H1 (cell line): ENCODE data around the gene RXFP1. TPM values are rescaled to one million over a fixed set of nuclear protein-coding genes. Genes with fewer than 3 reads are reported as not detected.
A peak's percentile ranks its signal among the peaks of the same experiment; 100 is the strongest.

Experiments
- CTCF ChIA-PET: fragments of 300-600 bp; sonication (Branson Sonifier 250); formaldehyde crosslinking; loops from one replicate; lab custom pipeline; 2021; ENCODE audit not compliant: partially characterized antibody; lab: Charles Lee
- POLR2A ChIA-PET: fragments of 300-600 bp; sonication (Branson Sonifier 250); formaldehyde crosslinking; loops from one replicate; lab custom pipeline; 2021; ENCODE audit warnings: inconsistent platforms; ENCODE audit not compliant: partially characterized antibody; lab: Charles Lee
- DNase-seq, 2 experiments: peaks; one replicate each; pipeline versions ENCODE4 v3.0.0 to v3.0.0-alpha.2; 2010 to 2022; ENCODE audit warnings: low spot score in 2 of 2, low read depth in 1 of 2, mixed read lengths in 1 of 2
- FAIRE-seq: peaks from 2 replicates; lab custom pipeline; 2011; peaks lifted over from hg19 to GRCh38; lab: Jason Lieb, UNC
- H2AFZ ChIP-seq: 2 replicates; pipeline ENCODE4 v1.8.1; 2012; ENCODE audit warnings: low read length, inconsistent platforms
- H2AK5ac ChIP-seq: 2 replicates; pipeline ENCODE4 v1.6.1; 2013; ENCODE audit warnings: low read depth, low read length
- H2BK120ac ChIP-seq: replicated peaks from 2 replicates; pipeline ENCODE3; 2013; ENCODE audit warnings: low read depth, low read length, inconsistent platforms
- H2BK12ac ChIP-seq: 2 replicates; pipeline ENCODE4 v1.6.1; 2013; ENCODE audit warnings: low read depth, low read length
- H2BK15ac ChIP-seq: 2 replicates; pipeline ENCODE4 v1.6.1; 2013; ENCODE audit warnings: low read length
- H2BK20ac ChIP-seq: 2 replicates; pipeline ENCODE4 v1.6.1; 2013; ENCODE audit warnings: low read length
- H2BK5ac ChIP-seq: 2 replicates; pipeline ENCODE4 v1.6.1; 2013; ENCODE audit warnings: low read depth, low read length
- H3K14ac ChIP-seq: 2 replicates; pipeline ENCODE4 v1.6.1; 2013; ENCODE audit warnings: inconsistent platforms; ENCODE audit not compliant: insufficient read length
- H3K18ac ChIP-seq: 2 replicates; pipeline ENCODE4 v1.6.1; 2013; ENCODE audit warnings: low read length; ENCODE audit errors: extremely low read depth
- H3K23ac ChIP-seq: 2 replicates; pipeline ENCODE4 v1.6.1; 2013; ENCODE audit warnings: inconsistent platforms; ENCODE audit not compliant: insufficient read length
- H3K23me2 ChIP-seq: 2 replicates; pipeline ENCODE4 v1.6.1; 2013; ENCODE audit warnings: low read depth, low read length
- H3K27ac ChIP-seq: 2 replicates; pipeline ENCODE4 v1.6.1; 2011; ENCODE audit warnings: low read depth, low read length, inconsistent platforms
- H3K27me3 ChIP-seq, 4 experiments: replicated peaks in 1 of 4; 1 replicate in 1 of 4; 2 replicates in 3 of 4; pipeline versions ENCODE4 v1.6.1 to v1.8.1; 2011 to 2013; ENCODE audit warnings: low read length in 3 of 4, mild to moderate bottlenecking in 3 of 4, inconsistent platforms in 2 of 4, mixed read lengths in 2 of 4, moderate library complexity in 1 of 4; ENCODE audit not compliant: control insufficient read depth in 3 of 4, insufficient read depth in 3 of 4; ENCODE audit errors: extremely low read depth in 1 of 4
- H3K36me3 ChIP-seq, 4 experiments: 2 replicates each; pipeline versions ENCODE4 v1.6.1 to v1.8.1; 2011 to 2013; ENCODE audit warnings: mild to moderate bottlenecking in 4 of 4, low read length in 3 of 4, moderate library complexity in 2 of 4, control low read depth in 1 of 4, inconsistent platforms in 1 of 4; ENCODE audit not compliant: insufficient read depth in 4 of 4, control insufficient read depth in 2 of 4
- H3K4ac ChIP-seq: replicated peaks from 2 replicates; pipeline ENCODE3; 2013; ENCODE audit warnings: low read length, low read depth, mixed read lengths, inconsistent platforms; ENCODE audit not compliant: insufficient read length
- H3K4me1 ChIP-seq, 4 experiments: replicated peaks in 1 of 4; 1 replicate in 1 of 4; 2 replicates in 3 of 4; pipeline versions ENCODE4 v1.6.1 to v1.8.1; 2011 to 2013; ENCODE audit warnings: low read length in 3 of 4, inconsistent platforms in 2 of 4, mixed read lengths in 1 of 4; ENCODE audit not compliant: insufficient read depth in 4 of 4, control insufficient read depth in 3 of 4
- H3K4me2 ChIP-seq, 2 experiments: 2 replicates each; pipeline versions ENCODE4 v1.6.1 to v1.8.1; 2011 to 2013; ENCODE audit warnings: low read depth in 2 of 2, low read length in 2 of 2, control low read depth in 1 of 2, inconsistent platforms in 1 of 2, mild to moderate bottlenecking in 1 of 2; ENCODE audit not compliant: insufficient read depth in 1 of 2
- H3K4me3 ChIP-seq, 4 experiments: fragments of 200-600, 300-600 bp in 1 of 4; sonication (generic), shearing (Covaris generic), sonication (Bioruptor Twin) in 1 of 4; 2 replicates each; pipeline versions ENCODE4 v1.5.1 to v1.8.1; 2011 to 2016; ENCODE audit warnings: low read length in 4 of 4, low read depth in 3 of 4, control low read depth in 2 of 4, inconsistent platforms in 2 of 4, mild to moderate bottlenecking in 2 of 4, mixed read lengths in 1 of 4, moderate library complexity in 1 of 4; ENCODE audit not compliant: insufficient read depth in 2 of 4; ENCODE audit errors: extremely low read depth in 1 of 4
- H3K56ac ChIP-seq: replicated peaks from 2 replicates; pipeline ENCODE3; 2013; ENCODE audit warnings: low read depth, mild to moderate bottlenecking, mixed read lengths, low read length, inconsistent platforms; ENCODE audit not compliant: insufficient read length
- H3K79me1 ChIP-seq: 2 replicates; pipeline ENCODE4 v1.6.1; 2013; ENCODE audit warnings: low read depth, low read length, control low read depth
- H3K79me2 ChIP-seq, 2 experiments: 2 replicates each; pipeline versions ENCODE4 v1.6.1 to v1.8.1; 2012 to 2013; ENCODE audit warnings: low read length in 2 of 2, mild to moderate bottlenecking in 2 of 2, inconsistent platforms in 1 of 2; ENCODE audit not compliant: insufficient read depth in 2 of 2, control insufficient read depth in 1 of 2
- H3K9ac ChIP-seq, 4 experiments: replicated peaks in 1 of 4; 1 replicate in 1 of 4; 2 replicates in 3 of 4; pipeline versions ENCODE4 v1.6.1 to v1.8.1; 2011 to 2013; ENCODE audit warnings: low read depth in 3 of 4, low read length in 3 of 4, control low read depth in 2 of 4, mild to moderate bottlenecking in 2 of 4, moderate library complexity in 2 of 4, inconsistent platforms in 1 of 4; ENCODE audit errors: extremely low read depth in 1 of 4
- H3K9me3 ChIP-seq, 2 experiments: 2 replicates each; pipeline versions ENCODE4 v1.6.1 to v1.8.1; 2012 to 2013; ENCODE audit warnings: mild to moderate bottlenecking in 2 of 2, moderate library complexity in 2 of 2, control low read depth in 1 of 2, inconsistent platforms in 1 of 2, low read depth in 1 of 2, low read length in 1 of 2, mixed read lengths in 1 of 2; ENCODE audit not compliant: insufficient read depth in 2 of 2
- H4K20me1 ChIP-seq, 2 experiments: replicated peaks in 1 of 2; 2 replicates each; pipeline versions ENCODE3 to v1.8.1; 2011 to 2013; ENCODE audit warnings: inconsistent platforms in 2 of 2, low read length in 2 of 2, mild to moderate bottlenecking in 1 of 2; ENCODE audit not compliant: insufficient read depth in 2 of 2, control insufficient read depth in 1 of 2
- H4K5ac ChIP-seq: 2 replicates; pipeline ENCODE4 v1.6.1; 2013; ENCODE audit warnings: low read length, low read depth, mixed read lengths, inconsistent platforms; ENCODE audit not compliant: insufficient read length
- H4K8ac ChIP-seq: 2 replicates; pipeline ENCODE4 v1.8.0; 2013; ENCODE audit warnings: mild to moderate bottlenecking, moderate library complexity, low read length, inconsistent platforms; ENCODE audit not compliant: insufficient read depth; ENCODE audit errors: extremely low read depth
- H4K91ac ChIP-seq: replicated peaks from 2 replicates; pipeline ENCODE3; 2013; ENCODE audit warnings: low read length, mixed read lengths, inconsistent platforms; ENCODE audit not compliant: insufficient read length
- E2F6 ChIP-seq: IDR thresholded peaks from 2 replicates; pipeline ENCODE4 v1.6.1; 2012; ENCODE audit warnings: inconsistent platforms
- GTF2F1 ChIP-seq: IDR thresholded peaks from 2 replicates; pipeline ENCODE4 v1.6.1; 2012; ENCODE audit warnings: low read depth, low read length, improper control_type of control experiment, borderline replicate concordance
- WGBS, 2 experiments: shearing (Covaris generic) in 1 of 2; methylation state at CpG; one replicate each; pipeline versions ENCODE4 v1.1.6 to v1.1.7; 2013 to 2015; ENCODE audit warnings: low lambda C conversion rate in 2 of 2, mixed read lengths in 2 of 2, inconsistent platforms in 1 of 2, low coverage in 1 of 2, missing lambda C conversion rate in 1 of 2; ENCODE audit not compliant: insufficient replicate concordance in 2 of 2, insufficient coverage in 1 of 2, insufficient read length in 1 of 2; ENCODE audit errors: extremely low coverage in 1 of 2, missing lambda C conversion rate in 1 of 2; 5-methylcytosine and 5-hydroxymethylcytosine counted together
- polyA plus RNA-seq, 7 experiments: library from polyadenylated mRNA; depleted of rRNA in 3 of 7; stranded (reverse) in 5 of 7; unstranded in 2 of 7; fragments of >200 nt in 5 of 7; fragments of 200-250 nt in 2 of 7; gene quantifications; 1 replicate in 5 of 7; 2 replicates in 1 of 7; 4 replicates in 1 of 7; pipeline versions ENCODE4 v1.2.1 to v1.2.3, GENCODE V29; 2011 to 2013; ENCODE audit warnings: missing spikeins in 2 of 7, mixed read lengths in 2 of 7
- total RNA-seq: library from RNA; stranded (reverse); fragmentation: NEBNext Ultra II Directional; extraction: Animal tissue kit (Norgen Biotek cat#: 25700); gene quantifications from 2 replicates; pipeline ENCODE4 v1.2.1, GENCODE V29; 2021
- TF ChIP-seq, protein P1 (sequence below): IDR thresholded peaks from 2 replicates; pipeline ENCODE4 v1.6.1; 2012; ENCODE audit warnings: inconsistent platforms

Gene RXFP1
- total and polyA plus RNA-seq, 2 of the 8 experiments (the other 6 are each of a cell fraction or from before 2014, with no cell fraction given), result 0.14 to 0.56 TPM

- Histone ChIP-seq H3K23ac (no peak overlapping the region), H3K36me3 (no peaks in the 10 kb centered on the region), H3K23me2 (no peaks in the 10 kb centered on the region), H2AK5ac (no peak overlapping the region), H4K5ac (no peak overlapping the region), H4K20me1 (no peaks in the 10 kb centered on the region), H2BK120ac (no peak overlapping the region), H2BK15ac (no peak overlapping the region), H3K18ac (0 out of 2 replicates have a peak overlapping the region, but pooled peaks have one; percentile 10), H2BK12ac (peak overlapping the region; percentile 44; the same call in 1 of the 2 replicates), H3K4me2 (peak overlapping the region; percentile 38 to 58; a peak in 2 of 4 replicates), H2AFZ (peak overlapping the region; percentile 92; the same call in 1 of the 2 replicates), H4K91ac (peak overlapping the region; percentile 29), H3K79me2 (no peaks in the 10 kb centered on the region), H2BK5ac (0 out of 2 replicates have a peak overlapping the region, but pooled peaks have one; percentile 19), H3K56ac (no peak overlapping the region), H3K4me3 (no peak overlapping the region), H4K8ac (no peak overlapping the region), H3K27ac (no peak overlapping the region), H3K4me1 (peaks cover 0 to 10% (median 4%) of the 10 kb centered on the region in 4 experiments; a peak in 4 of 7 replicates), H3K9me3 (no peaks in the 10 kb centered on the region), H2BK20ac (peak overlapping the region; percentile 55; the same call in 1 of the 2 replicates), H3K14ac (no peak overlapping the region), H3K27me3 (no peaks in the 10 kb centered on the region), H3K4ac (no peak overlapping the region), H3K9ac (no peak overlapping the region; a peak in 2 of 7 replicates), H3K79me1 (no peaks in the 10 kb centered on the region)
- POLR2A ChIA-PET, result no interaction called here
- 59% methylated on average over 6 of the region's 6 CpGs; no CpG with 5 or more reads in 1 of the 2 experiments for WGBS, 2 experiments
- TF ChIP-seq E2F6, result peak; percentile 20; the same call in 1 of the 2 replicates
- no peak for TF ChIP-seq GTF2F1
- TF ChIP-seq, protein P1, sequence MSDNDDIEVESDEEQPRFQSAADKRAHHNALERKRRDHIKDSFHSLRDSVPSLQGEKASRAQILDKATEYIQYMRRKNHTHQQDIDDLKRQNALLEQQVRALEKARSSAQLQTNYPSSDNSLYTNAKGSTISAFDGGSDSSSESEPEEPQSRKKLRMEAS, result peak; percentile 27; the same call in 1 of the 2 replicates
- DNase-seq (no peak), FAIRE-seq (peak; percentile 57)
- CTCF ChIA-PET, result interaction anchor here (0.7 to 1.3 kb wide), 4 partner anchors 14 to 46 kb away, joined by 3 to 4 read pairs (median 4); no protein-coding TSS in a partner anchor
These were observed 11.0 kb downstream of the RXFP1 start for GRCh38 chr4:158532556-158533231.
